Ishikawa (cell line): Measurements from ENCODE around the gene SYCE3.

ENCODE experiments used
- EGR1 ChIP-seq: IDR thresholded peaks from 2 replicates; pipeline ENCODE4 v1.6.1; 2012
- FOXM1 ChIP-seq: IDR thresholded peaks from 2 replicates; pipeline ENCODE4 v1.6.1; 2012; ENCODE audit warnings: low read depth, borderline replicate concordance
- TAF1 ChIP-seq: IDR thresholded peaks from 2 replicates; pipeline ENCODE4 v1.6.1; 2012; ENCODE audit warnings: low read depth, mild to moderate bottlenecking
- TEAD4 ChIP-seq: IDR thresholded peaks from 2 replicates; pipeline ENCODE4 v1.6.1; 2012
- USF1 ChIP-seq: IDR thresholded peaks from 2 replicates; pipeline ENCODE4 v1.6.1; 2012
- ZBTB7A ChIP-seq: IDR thresholded peaks from 2 replicates; pipeline ENCODE4 v1.6.1; 2012; ENCODE audit warnings: low read depth
- TF ChIP-seq, protein P1 (sequence below): IDR thresholded peaks from 2 replicates; pipeline ENCODE4 v1.6.1; 2012; ENCODE audit warnings: low read depth, mild to moderate bottlenecking
- TF ChIP-seq, protein P2 (sequence below): IDR thresholded peaks from 2 replicates; pipeline ENCODE4 v1.6.1; 2012

GRCh38 chr22:50522208-50522805 lies 40.4 kb downstream of the SYCE3 start:
- TF ChIP-seq USF1 (no peak), TEAD4 (no peak), FOXM1 (no peak), ZBTB7A (no peak), TAF1 (no peak), EGR1 (no peak)
- TF ChIP-seq, protein P1, sequence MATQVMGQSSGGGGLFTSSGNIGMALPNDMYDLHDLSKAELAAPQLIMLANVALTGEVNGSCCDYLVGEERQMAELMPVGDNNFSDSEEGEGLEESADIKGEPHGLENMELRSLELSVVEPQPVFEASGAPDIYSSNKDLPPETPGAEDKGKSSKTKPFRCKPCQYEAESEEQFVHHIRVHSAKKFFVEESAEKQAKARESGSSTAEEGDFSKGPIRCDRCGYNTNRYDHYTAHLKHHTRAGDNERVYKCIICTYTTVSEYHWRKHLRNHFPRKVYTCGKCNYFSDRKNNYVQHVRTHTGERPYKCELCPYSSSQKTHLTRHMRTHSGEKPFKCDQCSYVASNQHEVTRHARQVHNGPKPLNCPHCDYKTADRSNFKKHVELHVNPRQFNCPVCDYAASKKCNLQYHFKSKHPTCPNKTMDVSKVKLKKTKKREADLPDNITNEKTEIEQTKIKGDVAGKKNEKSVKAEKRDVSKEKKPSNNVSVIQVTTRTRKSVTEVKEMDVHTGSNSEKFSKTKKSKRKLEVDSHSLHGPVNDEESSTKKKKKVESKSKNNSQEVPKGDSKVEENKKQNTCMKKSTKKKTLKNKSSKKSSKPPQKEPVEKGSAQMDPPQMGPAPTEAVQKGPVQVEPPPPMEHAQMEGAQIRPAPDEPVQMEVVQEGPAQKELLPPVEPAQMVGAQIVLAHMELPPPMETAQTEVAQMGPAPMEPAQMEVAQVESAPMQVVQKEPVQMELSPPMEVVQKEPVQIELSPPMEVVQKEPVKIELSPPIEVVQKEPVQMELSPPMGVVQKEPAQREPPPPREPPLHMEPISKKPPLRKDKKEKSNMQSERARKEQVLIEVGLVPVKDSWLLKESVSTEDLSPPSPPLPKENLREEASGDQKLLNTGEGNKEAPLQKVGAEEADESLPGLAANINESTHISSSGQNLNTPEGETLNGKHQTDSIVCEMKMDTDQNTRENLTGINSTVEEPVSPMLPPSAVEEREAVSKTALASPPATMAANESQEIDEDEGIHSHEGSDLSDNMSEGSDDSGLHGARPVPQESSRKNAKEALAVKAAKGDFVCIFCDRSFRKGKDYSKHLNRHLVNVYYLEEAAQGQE = no peak
- TF ChIP-seq, protein P2, sequence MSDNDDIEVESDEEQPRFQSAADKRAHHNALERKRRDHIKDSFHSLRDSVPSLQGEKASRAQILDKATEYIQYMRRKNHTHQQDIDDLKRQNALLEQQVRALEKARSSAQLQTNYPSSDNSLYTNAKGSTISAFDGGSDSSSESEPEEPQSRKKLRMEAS = no peak
